ENCODE results near the gene MYB. TPM values are rescaled to one million over a fixed set of nuclear protein-coding genes. Genes with fewer than 3 reads are reported as not detected.
"Not testable (repeated sequence)": the region's sequence is repeated elsewhere in the genome, so short reads cannot be mapped to it uniquely, and the experiment has no call there.

Gene MYB
- total RNA-seq, 1 experiment from 2014 or later: 0.05 TPM

GRCh38 chr6:135243871-135244796 is 63.0 kb downstream of the MYB start:
- DNase-seq (ENCODE audit: extremely low read depth, low read depth): no peak

GRCh38 chr6:135244805-135245204 is 63.7 kb downstream of the MYB start:
- DNase-seq (ENCODE audit: extremely low read depth, low read depth): no peak

- not testable (repeated sequence) for DNase-seq (ENCODE audit: extremely low read depth, low read depth)
Measured at GRCh38 chr6:135246412-135247012, 65.4 kb downstream of the MYB start.

- DNase-seq (ENCODE audit: extremely low read depth, low read depth): no peak
Measured at GRCh38 chr6:135250234-135250633, 69.1 kb downstream of the MYB start.

GRCh38 chr6:135250751-135251497 is 69.8 kb downstream of the MYB start:
- DNase-seq (ENCODE audit: extremely low read depth, low read depth): no peak

GRCh38 chr6:135251498-135252441 is 70.7 kb downstream of the MYB start:
- DNase-seq (ENCODE audit: extremely low read depth, low read depth): no peak

GRCh38 chr6:135254471-135254870 is 73.4 kb downstream of the MYB start:
- no peak for DNase-seq (ENCODE audit: extremely low read depth, low read depth)

GRCh38 chr6:135256866-135257265 is 75.8 kb downstream of the MYB start:
- no peak for DNase-seq (ENCODE audit: extremely low read depth, low read depth)

- DNase-seq (ENCODE audit: extremely low read depth, low read depth): no peak
Measured at GRCh38 chr6:135257631-135258405, 76.7 kb downstream of the MYB start.

- DNase-seq (ENCODE audit: extremely low read depth, low read depth): no peak
Measured at GRCh38 chr6:135258970-135259369, 77.9 kb downstream of the MYB start.

- DNase-seq (ENCODE audit: extremely low read depth, low read depth): no peak
Measured at GRCh38 chr6:135260612-135261011, 79.5 kb downstream of the MYB start.

GRCh38 chr6:135261872-135262725 is 81.0 kb downstream of the MYB start:
- DNase-seq (ENCODE audit: extremely low read depth, low read depth): no peak

- no peak for DNase-seq (ENCODE audit: extremely low read depth, low read depth)
Measured at GRCh38 chr6:135265278-135265677, 84.2 kb downstream of the MYB start.

- DNase-seq (ENCODE audit: extremely low read depth, low read depth): no peak
Measured at GRCh38 chr6:135266675-135267074, 85.6 kb downstream of the MYB start.

GRCh38 chr6:135267085-135267484 is 86.0 kb downstream of the MYB start:
- DNase-seq (ENCODE audit: extremely low read depth, low read depth): no peak

- no peak for DNase-seq (ENCODE audit: extremely low read depth, low read depth)
Measured at GRCh38 chr6:135268263-135268662, 87.2 kb downstream of the MYB start.

- DNase-seq (ENCODE audit: extremely low read depth, low read depth): no peak
Measured at GRCh38 chr6:135268740-135269139, 87.6 kb downstream of the MYB start.

Measured in NCI-H460 (cell line).